Mesendoderm (in vitro differentiated cells): ENCODE data around the gene FBN2.

Experiments
- DNase-seq: peaks from one replicate; pipeline ENCODE4 v3.0.0; 2013
- H2AK5ac ChIP-seq: 2 replicates; pipeline ENCODE4 v1.6.1; 2013; ENCODE audit warnings: low read length, inconsistent platforms
- H2BK120ac ChIP-seq: 2 replicates; pipeline ENCODE4 v1.6.1; 2013; ENCODE audit warnings: low read depth, mild to moderate bottlenecking, low read length, moderate library complexity, mixed read lengths
- H2BK15ac ChIP-seq: replicated peaks from 2 replicates; pipeline ENCODE4 v1.6.1; 2013; ENCODE audit warnings: low read depth, mild to moderate bottlenecking, moderate library complexity
- H2BK5ac ChIP-seq: 2 replicates; pipeline ENCODE4 v1.6.1; 2013; ENCODE audit warnings: low read length, inconsistent platforms
- H3K18ac ChIP-seq: 2 replicates; pipeline ENCODE4 v1.6.1; 2013; ENCODE audit warnings: mild to moderate bottlenecking, low read length, mixed read lengths
- H3K23ac ChIP-seq: one replicate; pipeline ENCODE4 v1.6.1; 2013; ENCODE audit warnings: low read length
- H3K27ac ChIP-seq: 2 replicates; pipeline ENCODE4 v1.5.1; 2013; ENCODE audit warnings: low read depth, mild to moderate bottlenecking, inconsistent platforms, low read length, moderate library complexity
- H3K27me3 ChIP-seq: 2 replicates; pipeline ENCODE4 v1.6.1; 2013; ENCODE audit warnings: low read length, control low read depth, mild to moderate bottlenecking, inconsistent platforms; ENCODE audit not compliant: insufficient read depth, poor library complexity
- H3K36me3 ChIP-seq: 2 replicates; pipeline ENCODE4 v1.6.1; 2013; ENCODE audit warnings: low read length, inconsistent platforms; ENCODE audit not compliant: control insufficient read depth, insufficient read depth
- H3K4ac ChIP-seq: one replicate; pipeline ENCODE4 v1.6.1; 2013; ENCODE audit warnings: low read depth, mild to moderate bottlenecking, low read length, moderate library complexity
- H3K4me1 ChIP-seq: 2 replicates; pipeline ENCODE4 v1.6.1; 2013; ENCODE audit warnings: low read depth, low read length, inconsistent platforms; ENCODE audit not compliant: control insufficient read depth
- H3K4me2 ChIP-seq: 2 replicates; pipeline ENCODE4 v1.6.1; 2013; ENCODE audit warnings: low read length
- H3K4me3 ChIP-seq: 2 replicates; pipeline ENCODE4 v1.5.1; 2013; ENCODE audit warnings: mild to moderate bottlenecking, low read length
- H3K56ac ChIP-seq: one replicate; pipeline ENCODE4 v1.6.1; 2013; ENCODE audit warnings: low read length
- H3K79me1 ChIP-seq: 2 replicates; pipeline ENCODE4 v1.6.1; 2013; ENCODE audit warnings: low read length, inconsistent platforms
- H3K79me2 ChIP-seq: 2 replicates; pipeline ENCODE4 v1.6.1; 2013; ENCODE audit warnings: mild to moderate bottlenecking, low read length; ENCODE audit not compliant: control insufficient read depth, insufficient read depth
- H3K9ac ChIP-seq: 2 replicates; pipeline ENCODE4 v1.6.1; 2013; ENCODE audit warnings: low read length, inconsistent platforms
- H4K5ac ChIP-seq: one replicate; pipeline ENCODE4 v1.6.1; 2013; ENCODE audit warnings: low read length
- H4K8ac ChIP-seq: one replicate; pipeline ENCODE4 v1.6.1; 2013; ENCODE audit warnings: low read depth, mild to moderate bottlenecking, control low read depth, low read length, moderate library complexity
- WGBS: extraction: QIAGEN DNeasy Blood & Tissue Kit; methylation state at CpG from one replicate; pipeline ENCODE4 v1.1.7; 2013; ENCODE audit warnings: low lambda C conversion rate, missing lambda C conversion rate; ENCODE audit not compliant: insufficient coverage; ENCODE audit errors: extremely low coverage; 5-methylcytosine and 5-hydroxymethylcytosine counted together

Gene FBN2

GRCh38 chr5:128228521-128228920 lies 309.5 kb downstream of the FBN2 start:
- Histone ChIP-seq H4K8ac (no peak overlapping the region), H3K23ac (no peak overlapping the region), H3K79me2 (no peaks in the 10 kb centered on the region), H3K9ac (no peak overlapping the region), H3K27ac (no peak overlapping the region), H2AK5ac (no peak overlapping the region), H3K4me3 (no peak overlapping the region), H2BK120ac (no peak overlapping the region), H3K4me2 (no peak overlapping the region), H3K27me3 (no peaks in the 10 kb centered on the region), H2BK15ac (no peak overlapping the region), H3K36me3 (no peaks in the 10 kb centered on the region), H3K56ac (no peak overlapping the region), H2BK5ac (no peak overlapping the region), H3K4me1 (no peaks in the 10 kb centered on the region), H3K4ac (no peak overlapping the region), H3K79me1 (no peaks in the 10 kb centered on the region), H4K5ac (no peak overlapping the region), H3K18ac (no peak overlapping the region)
- no CpG with 5 or more reads among the region's 3 CpGs for WGBS
- DNase-seq, result no peak

- H3K79me2 ChIP-seq, result no peaks in the 10 kb centered on the region
- H4K5ac ChIP-seq, result no peak overlapping the region
- H3K27me3 ChIP-seq, result no peaks in the 10 kb centered on the region
- no CpG with 5 or more reads among the region's 3 CpGs for WGBS
- no peak overlapping the region for H3K56ac ChIP-seq
- H3K4me2 ChIP-seq, result no peak overlapping the region
- H2BK120ac ChIP-seq, result no peak overlapping the region
- H3K36me3 ChIP-seq, result no peaks in the 10 kb centered on the region
- no peak overlapping the region for H3K18ac ChIP-seq
- H3K4me3 ChIP-seq, result no peak overlapping the region
- H3K4ac ChIP-seq, result no peak overlapping the region
- no peak overlapping the region for H4K8ac ChIP-seq
- no peak overlapping the region for H3K9ac ChIP-seq
- H3K23ac ChIP-seq, result no peak overlapping the region
- no peak for DNase-seq
- H2BK5ac ChIP-seq, result no peak overlapping the region
- H2AK5ac ChIP-seq, result no peak overlapping the region
- no peak overlapping the region for H3K27ac ChIP-seq
- H3K79me1 ChIP-seq, result no peaks in the 10 kb centered on the region
- no peaks in the 10 kb centered on the region for H3K4me1 ChIP-seq
- no peak overlapping the region for H2BK15ac ChIP-seq
Observed at GRCh38 chr5:128228008-128228407, 310.0 kb downstream of the FBN2 start.

GRCh38 chr5:128225245-128226030 lies 312.6 kb downstream of the FBN2 start:
- Histone ChIP-seq H4K8ac (no peak overlapping the region), H3K56ac (no peak overlapping the region), H3K4me2 (no peak overlapping the region), H3K36me3 (no peaks in the 10 kb centered on the region), H3K4me3 (no peak overlapping the region), H3K27me3 (no peaks in the 10 kb centered on the region), H2BK5ac (no peak overlapping the region), H3K23ac (no peak overlapping the region), H3K27ac (no peak overlapping the region), H2BK120ac (no peak overlapping the region), H3K9ac (no peak overlapping the region), H2AK5ac (no peak overlapping the region), H3K4ac (no peak overlapping the region), H3K79me1 (no peaks in the 10 kb centered on the region), H4K5ac (no peak overlapping the region), H2BK15ac (no peak overlapping the region), H3K79me2 (no peaks in the 10 kb centered on the region), H3K4me1 (no peaks in the 10 kb centered on the region), H3K18ac (no peak overlapping the region)
- no CpG with 5 or more reads among the region's 2 CpGs for WGBS
- no peak for DNase-seq

- Histone ChIP-seq H2BK15ac (no peak overlapping the region), H3K27me3 (no peaks in the 10 kb centered on the region), H4K8ac (no peak overlapping the region), H3K4me2 (no peak overlapping the region), H3K4ac (no peak overlapping the region), H2BK120ac (no peak overlapping the region), H2BK5ac (no peak overlapping the region), H3K9ac (no peak overlapping the region), H3K79me1 (no peaks in the 10 kb centered on the region), H3K56ac (peak overlapping the region; percentile 34), H3K18ac (no peak overlapping the region), H3K4me3 (no peak overlapping the region), H3K23ac (no peak overlapping the region), H3K79me2 (no peaks in the 10 kb centered on the region), H2AK5ac (no peak overlapping the region), H3K36me3 (no peaks in the 10 kb centered on the region), H3K4me1 (no peaks in the 10 kb centered on the region), H3K27ac (no peak overlapping the region), H4K5ac (no peak overlapping the region)
- no CpG with 5 or more reads among the region's 1 CpG for WGBS
- DNase-seq, result no peak
Observed at GRCh38 chr5:128224336-128224735, 313.7 kb downstream of the FBN2 start.

GRCh38 chr5:128220841-128221240 lies 317.2 kb downstream of the FBN2 start:
- no peak overlapping the region for H3K27ac ChIP-seq
- no peak overlapping the region for H3K56ac ChIP-seq
- H3K9ac ChIP-seq, result no peak overlapping the region
- H3K79me1 ChIP-seq, result no peaks in the 10 kb centered on the region
- no peak overlapping the region for H3K4me2 ChIP-seq
- no peak overlapping the region for H2BK120ac ChIP-seq
- no peaks in the 10 kb centered on the region for H3K27me3 ChIP-seq
- H3K18ac ChIP-seq, result no peak overlapping the region
- no peak overlapping the region for H3K4ac ChIP-seq
- no peak overlapping the region for H4K8ac ChIP-seq
- no peaks in the 10 kb centered on the region for H3K36me3 ChIP-seq
- no peak overlapping the region for H2AK5ac ChIP-seq
- H3K23ac ChIP-seq, result no peak overlapping the region
- no peaks in the 10 kb centered on the region for H3K4me1 ChIP-seq
- no CpG with 5 or more reads among the region's 2 CpGs for WGBS
- H4K5ac ChIP-seq, result no peak overlapping the region
- no peaks in the 10 kb centered on the region for H3K79me2 ChIP-seq
- H3K4me3 ChIP-seq, result no peak overlapping the region
- H2BK15ac ChIP-seq, result no peak overlapping the region
- DNase-seq, result no peak
- H2BK5ac ChIP-seq, result no peak overlapping the region
